Stimulated activated CD8-positive, alpha-beta memory T cell treated with anti-CD3 and anti-CD28 coated beads, Interleukin-15, amount 100 ng/mL, for 4 hours (primary cell): ENCODE measurements around the gene USP12.
"Not testable (repeated sequence)": the region's sequence is repeated elsewhere in the genome, so short reads cannot be mapped to it uniquely, and the experiment has no call there.

Source experiments
- DNase-seq, 2 donors: peaks; one replicate each; pipeline ENCODE4 v3.0.0-alpha.2; 2020; ENCODE audit warnings: low read depth in 2 of 2

Gene USP12

GRCh38 chr13:27123445-27123844 lies 48.2 kb downstream of the USP12 start:
- not testable (repeated sequence) for DNase-seq

- DNase-seq, result no peak
Measured at GRCh38 chr13:27122036-27122435, 49.6 kb downstream of the USP12 start.

GRCh38 chr13:27120811-27121210 lies 50.8 kb downstream of the USP12 start:
- DNase-seq, result no peak

GRCh38 chr13:27120011-27120410 lies 51.6 kb downstream of the USP12 start:
- no peak for DNase-seq

- DNase-seq, result no peak
Measured at GRCh38 chr13:27118428-27119054, 53.1 kb downstream of the USP12 start.

GRCh38 chr13:27117952-27118351 lies 53.7 kb downstream of the USP12 start:
- DNase-seq, result no peak

- no peak for DNase-seq
Measured at GRCh38 chr13:27117158-27117557, 54.5 kb downstream of the USP12 start.

- DNase-seq, result no peak
Measured at GRCh38 chr13:27113436-27113835, 58.2 kb downstream of the USP12 start.

GRCh38 chr13:27112006-27112405 lies 59.6 kb downstream of the USP12 start:
- no peak for DNase-seq

GRCh38 chr13:27110056-27110746 lies 61.4 kb downstream of the USP12 start:
- DNase-seq, result no peak

- DNase-seq, result no peak
Measured at GRCh38 chr13:27106144-27106543, 65.5 kb downstream of the USP12 start.

GRCh38 chr13:27104606-27105005 lies 67.0 kb downstream of the USP12 start:
- DNase-seq, result no peak

GRCh38 chr13:27101847-27102246 lies 69.8 kb downstream of the USP12 start:
- no peak for DNase-seq

GRCh38 chr13:27101289-27101688 lies 70.3 kb downstream of the USP12 start:
- DNase-seq, result no peak

GRCh38 chr13:27097691-27098090 lies 73.9 kb downstream of the USP12 start:
- DNase-seq, result no peak

- no peak for DNase-seq
Measured at GRCh38 chr13:27091451-27091850, 80.2 kb downstream of the USP12 start.

- DNase-seq, result no peak
Measured at GRCh38 chr13:27088619-27089018, 83.0 kb downstream of the USP12 start.

- no peak for DNase-seq
Measured at GRCh38 chr13:27086599-27087265, 84.9 kb downstream of the USP12 start.

- DNase-seq, result no peak
Measured at GRCh38 chr13:27083183-27083582, 88.4 kb downstream of the USP12 start.

GRCh38 chr13:27081893-27082679 lies 89.5 kb downstream of the USP12 start:
- no peak for DNase-seq

- DNase-seq, result no peak
Measured at GRCh38 chr13:27080018-27080948, 91.3 kb downstream of the USP12 start.
